ENCODE measurements around the gene PRR5. TPM values are rescaled to one million over a fixed set of nuclear protein-coding genes. Genes with fewer than 3 reads are reported as not detected.
A peak's percentile ranks its signal among the peaks of the same experiment; 100 is the strongest.

The PRR5 gene
- total RNA-seq, 2 experiments from 2014 or later: 20.0 to 35.7 TPM

GRCh38 chr22:44703255-44703870 lies 1.4 kb downstream of the PRR5 start:
- H3K4me1 Mint-ChIP-seq: peaks cover 24% of the 10 kb centered on the region
- ATAC-seq: no peak
- no peaks in the 10 kb centered on the region for H3K9me3 Mint-ChIP-seq (ENCODE audit: low read depth)
- no peaks in the 10 kb centered on the region for H3K27me3 Mint-ChIP-seq
- H3K27ac Mint-ChIP-seq: no peak overlapping the region
- CTCF ChIA-PET: interaction anchor here (1.7 to 1.9 kb wide), 2 partner anchors 19 to 31 kb away, joined by 5 to 6 read pairs; no protein-coding TSS in a partner anchor
- H3K4me3 Mint-ChIP-seq: peak overlapping the region; percentile 58
- peaks cover 3% of the 10 kb centered on the region for H3K36me3 Mint-ChIP-seq
- DNase-seq: no peak

GRCh38 chr22:44704159-44705021 lies 2.4 kb downstream of the PRR5 start:
- peaks cover 3% of the 10 kb centered on the region for H3K36me3 Mint-ChIP-seq
- no peaks in the 10 kb centered on the region for H3K9me3 Mint-ChIP-seq (ENCODE audit: low read depth)
- no peak for DNase-seq
- H3K27ac Mint-ChIP-seq: no peak overlapping the region
- CTCF ChIA-PET: interaction anchor here (1.1 to 1.7 kb wide), 2 partner anchors 20 to 31 kb away, joined by 3 to 6 read pairs; no protein-coding TSS in a partner anchor
- H3K4me3 Mint-ChIP-seq: peak overlapping the region; percentile 58
- peaks cover 29% of the 10 kb centered on the region for H3K4me1 Mint-ChIP-seq
- no peaks in the 10 kb centered on the region for H3K27me3 Mint-ChIP-seq
- no peak for ATAC-seq

DNA sequence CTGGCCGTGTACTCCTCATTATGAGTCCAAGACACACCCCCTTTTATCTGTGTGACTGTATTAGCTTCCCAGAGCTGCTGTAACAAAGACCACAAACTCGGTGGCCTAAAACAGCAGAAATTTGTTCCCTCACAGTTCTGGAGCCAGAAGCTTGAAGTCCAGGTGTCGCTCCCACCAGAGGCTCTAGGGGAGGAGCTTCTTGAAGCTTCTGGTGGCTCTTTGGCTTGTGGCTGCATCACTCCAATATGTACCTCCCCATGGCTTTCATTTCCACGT lies 3.0 kb downstream of the PRR5 start:
- no peaks in the 10 kb centered on the region for H3K9me3 Mint-ChIP-seq (ENCODE audit: low read depth)
- peaks cover 35% of the 10 kb centered on the region for H3K4me1 Mint-ChIP-seq
- no peak overlapping the region for H3K27ac Mint-ChIP-seq
- ATAC-seq (no peak), DNase-seq (no peak)
- CTCF ChIA-PET: interaction anchor here (1.1 kb wide), 1 partner anchor 31 kb away, joined by 3 read pairs; no protein-coding TSS in a partner anchor
- H3K4me3 Mint-ChIP-seq: no peak overlapping the region
- H3K27me3 Mint-ChIP-seq: no peaks in the 10 kb centered on the region
- peaks cover 5% of the 10 kb centered on the region for H3K36me3 Mint-ChIP-seq

GRCh38 chr22:44706488-44706887 lies 4.5 kb downstream of the PRR5 start:
- Mint-ChIP-seq H3K36me3 (peaks cover 5% of the 10 kb centered on the region), H3K9me3 (ENCODE audit: low read depth) (no peaks in the 10 kb centered on the region), H3K4me3 (no peak overlapping the region), H3K27me3 (no peaks in the 10 kb centered on the region), H3K4me1 (peaks cover 42% of the 10 kb centered on the region), H3K27ac (no peak overlapping the region)
- ATAC-seq: no peak
- CTCF ChIA-PET: interaction anchor here (1.1 to 1.2 kb wide), 2 partner anchors 8 to 29 kb away, joined by 3 to 4 read pairs; no protein-coding TSS in a partner anchor
- no peak for DNase-seq

DNA sequence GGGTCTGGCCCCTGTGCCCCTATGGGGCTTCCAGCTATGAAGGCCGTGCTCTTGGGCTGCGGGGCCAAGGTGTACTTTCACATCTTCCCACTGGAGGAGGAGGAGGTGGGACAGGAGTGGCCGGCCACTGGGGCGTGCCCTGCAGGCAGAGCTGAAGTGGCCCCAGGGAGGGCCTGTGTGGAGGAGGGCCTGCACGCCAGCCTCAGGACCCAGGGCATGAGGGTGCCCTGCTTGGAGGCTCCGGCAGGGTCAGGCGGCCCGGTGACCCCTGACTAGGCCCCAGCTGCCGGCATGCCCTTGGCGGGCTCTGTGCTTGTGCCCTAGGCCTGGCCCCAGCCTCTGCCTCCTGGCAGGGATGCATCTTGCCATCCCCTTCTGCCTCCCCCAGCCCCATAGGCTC lies 5.2 kb downstream of the PRR5 start:
- Mint-ChIP-seq H3K27ac (no peak overlapping the region), H3K4me1 (peaks cover 39% of the 10 kb centered on the region), H3K36me3 (peaks cover 5% of the 10 kb centered on the region), H3K27me3 (no peaks in the 10 kb centered on the region), H3K9me3 (ENCODE audit: low read depth) (no peaks in the 10 kb centered on the region), H3K4me3 (no peak overlapping the region)
- DNase-seq: no peak
- CTCF ChIA-PET: interaction anchor here (1.1 to 1.2 kb wide), 2 partner anchors 9 to 28 kb away, joined by 3 to 4 read pairs; no protein-coding TSS in a partner anchor
- no peak for ATAC-seq

DNA sequence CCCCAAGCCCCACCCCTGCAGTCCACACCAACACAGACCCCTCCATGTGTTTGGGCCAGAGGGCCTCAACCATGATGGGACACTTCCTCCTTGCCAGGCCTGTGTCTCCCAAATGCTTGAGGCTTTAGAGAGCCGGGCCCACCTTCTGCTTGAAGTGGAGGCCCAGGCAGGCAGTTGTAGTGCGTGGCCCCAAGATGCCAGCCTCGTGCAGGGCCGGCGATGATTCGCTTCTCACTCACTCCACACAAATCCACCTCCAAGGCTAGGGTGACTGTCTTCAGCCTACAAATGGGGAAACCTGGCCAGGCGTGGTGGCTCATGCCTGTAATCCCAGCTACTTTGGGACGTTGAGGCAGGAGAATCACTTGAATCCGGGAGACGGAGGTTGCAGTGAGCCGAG lies 5.7 kb downstream of the PRR5 start:
- no peaks in the 10 kb centered on the region for H3K27me3 Mint-ChIP-seq
- H3K4me1 Mint-ChIP-seq: peaks cover 39% of the 10 kb centered on the region
- DNase-seq (no peak), ATAC-seq (no peak)
- CTCF ChIA-PET: no interaction called here
- no peak overlapping the region for H3K27ac Mint-ChIP-seq
- no peaks in the 10 kb centered on the region for H3K9me3 Mint-ChIP-seq (ENCODE audit: low read depth)
- no peak overlapping the region for H3K4me3 Mint-ChIP-seq
- H3K36me3 Mint-ChIP-seq: peaks cover 5% of the 10 kb centered on the region

DNA sequence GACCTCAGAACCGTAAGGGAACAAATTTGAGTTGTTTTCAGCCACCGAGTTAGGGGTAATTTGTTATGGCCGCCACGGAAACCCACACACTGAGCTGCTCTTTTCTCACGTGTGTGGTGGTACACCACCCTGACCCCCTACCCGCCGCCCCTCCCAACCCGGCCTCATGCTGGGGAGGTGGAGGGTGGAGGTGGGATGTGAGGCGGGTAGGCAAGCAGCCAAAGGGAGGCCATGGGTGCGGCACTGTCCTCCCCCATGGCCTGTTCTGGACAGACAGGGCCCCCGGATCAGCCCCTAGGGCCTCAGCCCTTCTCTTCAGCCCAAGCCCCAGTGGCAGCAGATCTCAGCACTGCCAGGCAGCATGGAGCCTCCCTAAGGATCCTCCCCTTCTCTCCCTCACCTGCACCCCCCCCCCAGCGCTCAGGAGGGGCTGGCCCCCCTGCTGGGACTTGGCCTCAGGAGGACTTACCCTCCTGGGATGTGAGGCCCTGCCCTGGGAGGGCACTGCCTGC lies 7.9 kb downstream of the PRR5 start:
- Mint-ChIP-seq H3K27me3 (no peaks in the 10 kb centered on the region), H3K9me3 (ENCODE audit: low read depth) (no peaks in the 10 kb centered on the region), H3K4me3 (peak overlapping the region; percentile 69)

DNA sequence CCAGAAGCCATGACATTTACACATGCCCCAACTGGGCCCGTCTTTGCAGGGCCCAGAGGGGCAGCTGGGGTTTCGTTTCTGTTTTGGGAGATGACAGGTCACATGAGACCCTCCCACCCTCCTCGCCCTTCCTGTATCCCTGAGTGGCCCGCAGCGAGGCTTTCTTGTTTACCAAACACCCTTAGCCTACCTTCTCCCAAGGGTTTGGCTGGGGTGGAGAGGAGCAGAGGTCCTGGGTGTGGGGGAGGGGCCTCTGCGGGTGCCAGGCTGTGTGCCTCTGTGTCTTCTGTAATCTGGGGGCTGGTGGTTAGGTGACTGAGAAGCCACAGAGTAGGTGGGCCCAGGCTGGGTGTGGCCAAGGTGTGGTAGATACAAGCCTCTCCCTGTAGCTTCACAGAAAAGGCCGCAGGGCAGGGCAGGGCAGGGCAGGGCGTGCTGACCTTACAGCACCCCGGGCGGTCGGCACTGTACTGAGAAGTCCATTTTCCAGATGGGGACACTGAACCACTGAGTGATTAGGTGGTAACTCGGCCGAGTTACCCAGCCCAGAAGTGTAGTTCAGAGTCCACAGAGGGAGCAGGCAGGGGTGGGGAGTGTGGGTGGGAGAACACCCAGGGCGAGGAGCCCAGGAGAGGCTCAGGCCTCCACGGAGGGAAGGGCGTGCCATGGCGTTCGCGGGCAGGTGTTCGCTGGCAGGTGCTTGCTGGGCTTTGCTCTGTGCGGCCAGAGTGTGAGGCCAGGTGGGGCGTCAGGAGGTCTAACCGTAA lies 8.7 kb downstream of the PRR5 start:
- Mint-ChIP-seq H3K36me3 (peaks cover 1% of the 10 kb centered on the region), H3K9me3 (ENCODE audit: low read depth) (no peaks in the 10 kb centered on the region), H3K27me3 (no peaks in the 10 kb centered on the region), H3K27ac (peak overlapping the region; percentile 90), H3K4me3 (peak overlapping the region; percentile 69), H3K4me1 (peaks cover 30% of the 10 kb centered on the region)
- DNase-seq (peak; percentile 84), ATAC-seq (peak; percentile 77)
- CTCF ChIA-PET: interaction anchor here (0.5 to 1.0 kb wide), 5 partner anchors 12 to 64 kb away, joined by 3 to 4 read pairs (median 3); no protein-coding TSS in a partner anchor

More for the DNA sequence above, 7.9 kb downstream of the PRR5 start:
- peak; percentile 46 for ATAC-seq
- DNase-seq: peak; percentile 65
- Mint-ChIP-seq H3K27ac (peak overlapping the region; percentile 90), H3K4me1 (peaks cover 32% of the 10 kb centered on the region), H3K36me3 (peaks cover 4% of the 10 kb centered on the region)
- CTCF ChIA-PET: interaction anchor here (0.7 to 1.5 kb wide), 4 partner anchors 9 to 27 kb away, joined by 3 to 4 read pairs (median 4); no protein-coding TSS in a partner anchor

DNA sequence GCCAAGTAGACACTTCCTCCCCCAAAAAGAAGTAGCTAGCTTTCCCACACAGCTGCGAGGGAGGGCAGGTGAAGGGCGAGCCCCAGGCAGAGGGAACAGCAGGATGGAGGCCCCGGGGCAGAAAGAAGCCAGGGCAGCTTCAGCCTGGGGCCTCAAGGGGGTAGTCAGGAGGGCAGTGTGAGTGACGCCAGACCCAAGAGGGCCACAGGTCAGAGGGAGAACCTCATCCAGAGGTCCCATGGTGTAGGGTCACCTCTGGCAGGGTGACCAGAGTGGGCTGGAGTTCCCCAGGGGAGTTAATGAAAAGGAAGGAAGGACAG lies 9.2 kb downstream of the PRR5 start:
- no peak for ATAC-seq
- CTCF ChIA-PET: interaction anchor here (0.5 to 1.2 kb wide), 7 partner anchors 12 to 64 kb away, joined by 3 to 4 read pairs (median 3); no protein-coding TSS in a partner anchor
- peak overlapping the region; percentile 90 for H3K27ac Mint-ChIP-seq
- no peak overlapping the region for H3K4me3 Mint-ChIP-seq
- peaks cover 1% of the 10 kb centered on the region for H3K36me3 Mint-ChIP-seq
- DNase-seq: no peak
- H3K4me1 Mint-ChIP-seq: peaks cover 30% of the 10 kb centered on the region
- no peaks in the 10 kb centered on the region for H3K27me3 Mint-ChIP-seq
- H3K9me3 Mint-ChIP-seq (ENCODE audit: low read depth): no peaks in the 10 kb centered on the region

DNA sequence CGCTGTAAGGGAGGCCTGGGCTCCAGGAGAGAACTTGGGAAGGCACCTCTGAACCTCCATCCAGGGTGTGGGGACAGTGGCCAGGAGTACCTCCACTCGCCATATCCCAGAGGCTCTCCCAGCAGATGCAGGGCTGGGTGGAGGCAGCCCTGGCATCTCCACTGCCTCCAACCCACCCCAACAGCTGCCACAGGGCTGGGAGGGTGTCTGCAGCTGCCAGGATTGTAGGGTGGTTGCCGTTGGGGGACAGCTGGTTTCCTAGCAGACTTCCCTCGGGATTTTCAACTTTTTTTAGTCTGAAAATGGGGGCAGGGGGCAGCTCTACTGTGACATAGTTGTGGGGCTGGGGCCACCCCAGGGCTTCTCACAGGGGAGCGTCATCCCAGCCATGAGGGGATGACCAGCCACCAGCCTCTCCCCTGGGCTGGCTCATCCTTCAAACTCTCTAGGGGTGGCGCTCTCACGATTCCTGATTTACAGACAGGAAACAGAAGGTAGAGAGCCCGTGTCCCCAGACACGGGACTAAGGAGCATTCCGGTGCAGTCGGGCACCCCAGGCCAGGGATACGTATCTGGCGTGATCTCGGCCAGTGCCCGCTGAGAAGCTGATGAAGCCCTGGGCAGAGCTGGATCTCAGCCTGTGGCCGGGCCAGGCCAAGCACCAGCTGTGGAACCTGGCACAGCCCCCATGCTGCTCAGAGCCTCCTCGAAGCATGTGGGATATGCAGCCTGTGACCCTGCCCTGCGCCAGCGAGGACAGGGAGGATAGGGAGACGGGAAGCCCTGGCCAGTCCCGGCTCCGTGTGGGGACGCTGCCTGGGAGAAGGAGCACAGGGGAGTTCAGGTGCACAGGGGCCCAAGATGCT lies 9.9 kb downstream of the PRR5 start:
- H3K27me3 Mint-ChIP-seq: no peaks in the 10 kb centered on the region
- peaks cover 1% of the 10 kb centered on the region for H3K36me3 Mint-ChIP-seq
- H3K4me1 Mint-ChIP-seq: peaks cover 30% of the 10 kb centered on the region
- no peaks in the 10 kb centered on the region for H3K9me3 Mint-ChIP-seq (ENCODE audit: low read depth)
- CTCF ChIA-PET: interaction anchor here (0.9 to 1.2 kb wide), 2 partner anchors 14 to 23 kb away, joined by 3 read pairs; no protein-coding TSS in a partner anchor
- no peak for DNase-seq
- no peak for ATAC-seq
- H3K27ac Mint-ChIP-seq: peak overlapping the region; percentile 90
- no peak overlapping the region for H3K4me3 Mint-ChIP-seq

- Mint-ChIP-seq H3K36me3 (peaks cover 1% of the 10 kb centered on the region), H3K9me3 (ENCODE audit: low read depth) (no peaks in the 10 kb centered on the region), H3K4me1 (peaks cover 33% of the 10 kb centered on the region), H3K4me3 (no peak overlapping the region), H3K27me3 (no peaks in the 10 kb centered on the region), H3K27ac (no peak overlapping the region)
- no peak for DNase-seq
- no peak for ATAC-seq
- CTCF ChIA-PET: interaction anchor here (0.9 to 2.1 kb wide), 3 partner anchors 22 to 28 kb away, joined by 3 to 9 read pairs (median 3); no protein-coding TSS in a partner anchor
Measured at GRCh38 chr22:44712962-44713361, 11.0 kb downstream of the PRR5 start.

DNA sequence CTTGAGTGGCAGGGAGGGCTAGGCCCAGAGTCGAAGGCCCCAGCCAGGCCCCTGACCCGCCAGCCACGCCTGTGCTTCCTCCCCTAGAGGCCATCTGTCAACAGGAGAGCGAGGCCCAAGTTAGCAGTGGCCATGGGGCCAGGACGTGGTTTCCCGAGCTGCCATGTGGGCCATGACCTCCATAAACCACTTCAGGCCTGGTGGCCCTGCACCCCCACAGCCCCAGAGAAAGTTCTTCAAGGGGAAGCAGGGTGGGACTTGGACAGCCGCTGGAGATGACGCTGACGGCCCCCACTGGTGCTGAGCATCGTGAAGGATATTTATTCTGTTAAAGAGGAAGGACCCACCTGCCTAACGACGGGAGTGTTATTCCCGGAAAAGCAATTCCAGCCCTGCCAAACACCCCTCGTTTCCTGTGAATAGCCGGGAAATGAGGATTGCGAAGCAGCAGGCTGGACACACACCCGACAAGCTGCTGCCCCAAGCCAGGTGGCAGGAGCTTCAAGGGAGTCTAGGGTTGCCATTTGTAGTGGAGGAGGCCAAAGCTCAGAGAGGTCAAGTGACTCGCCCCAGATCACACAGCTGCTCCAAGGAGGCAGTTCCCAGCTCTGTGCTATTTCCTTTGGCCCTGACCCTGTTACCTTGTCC lies 12.8 kb downstream of the PRR5 start:
- H3K9me3 Mint-ChIP-seq (ENCODE audit: low read depth): no peaks in the 10 kb centered on the region
- H3K36me3 Mint-ChIP-seq: no peaks in the 10 kb centered on the region
- CTCF ChIA-PET: no interaction called here
- no peak overlapping the region for H3K4me3 Mint-ChIP-seq
- DNase-seq (no peak), ATAC-seq (no peak)
- H3K4me1 Mint-ChIP-seq: peaks cover 29% of the 10 kb centered on the region
- no peaks in the 10 kb centered on the region for H3K27me3 Mint-ChIP-seq
- H3K27ac Mint-ChIP-seq: no peak overlapping the region
